Right ventricle myocardium superior (tissue), 1 donor: ENCODE measurements around the gene SLC7A8. TPM values are rescaled to one million over a fixed set of nuclear protein-coding genes. Genes with fewer than 3 reads are reported as not detected.

Experiments
- ATAC-seq: fragments of 200-7000 bp; cut with Tn5 transposase; one replicate; pipeline ENCODE4 v1.9.1; 2020; ENCODE audit warnings: mild to moderate bottlenecking; ENCODE audit not compliant: poor library complexity
- DNase-seq: peaks from one replicate; pipeline ENCODE4 v3.0.0-alpha.2; 2020
- intact Hi-C: fragments of 100-400 bp; cut with DNase I; formaldehyde crosslinking; loops from one replicate; pipeline ENCODE4 v1.11.2; 2022
- total RNA-seq: library from RNA; stranded (reverse); fragmentation: NEBNext Ultra II Directional; extraction: Animal tissue kit (Norgen Biotek cat#: 25700); gene quantifications from one replicate; pipeline ENCODE4 v1.2.1, GENCODE V29; 2021
- donor health status: DM: no; HTN: yes; CAD: no; lungs with severe emphysema.

The SLC7A8 gene
- total RNA-seq, 1 donor from 2014 or later, result 11.6 TPM

- intact Hi-C loops, result no loop called here
- DNase-seq, result no peak
- ATAC-seq, result no peak
Observed at GRCh38 chr14:23091294-23092225, 91.9 kb downstream of the SLC7A8 start.

- intact Hi-C loops, result no loop called here
- ATAC-seq (no peak), DNase-seq (no peak)
Observed at GRCh38 chr14:23090254-23090636, 93.2 kb downstream of the SLC7A8 start.

GRCh38 chr14:23089498-23090253 lies 93.8 kb downstream of the SLC7A8 start:
- intact Hi-C loops, result no loop called here
- DNase-seq (no peak), ATAC-seq (no peak)

- no peak for ATAC-seq
- intact Hi-C loops, result no loop called here
- DNase-seq, result no peak
Observed at GRCh38 chr14:23086565-23086964, 96.9 kb downstream of the SLC7A8 start.

- intact Hi-C loops, result no loop called here
- DNase-seq (no peak), ATAC-seq (no peak)
Observed at GRCh38 chr14:23085458-23085857, 98.0 kb downstream of the SLC7A8 start.

- ATAC-seq (no peak), DNase-seq (no peak)
- intact Hi-C loops, result no loop called here
Observed at GRCh38 chr14:23080474-23080873, 103.0 kb downstream of the SLC7A8 start.

GRCh38 chr14:23079716-23080115 lies 103.7 kb downstream of the SLC7A8 start:
- no peak for ATAC-seq
- intact Hi-C loops, result no loop called here

GRCh38 chr14:23078692-23079116 lies 104.8 kb downstream of the SLC7A8 start:
- intact Hi-C loops, result no loop called here
- peak; percentile 63 for DNase-seq

More at GRCh38 chr14:23079716-23080115, 103.7 kb downstream of the SLC7A8 start:
- no peak for DNase-seq

GRCh38 chr14:23077962-23078361 lies 105.5 kb downstream of the SLC7A8 start:
- DNase-seq (no peak), ATAC-seq (no peak)
- intact Hi-C loops, result no loop called here

More at GRCh38 chr14:23078692-23079116, 104.8 kb downstream of the SLC7A8 start:
- ATAC-seq, result peak; percentile 82

- no peak for DNase-seq
- ATAC-seq, result no peak
- intact Hi-C loops, result no loop called here
Observed at GRCh38 chr14:23076785-23077408, 106.6 kb downstream of the SLC7A8 start.

Other genes with a start within 250 kb of the SLC7A8 start
- gene HAUS4, start 226.6 kb downstream of the SLC7A8 start, total RNA-seq, result 16.4 TPM
- gene AJUBA, start 201.1 kb downstream of the SLC7A8 start, total RNA-seq, result 10.9 TPM
- 5.5 TPM for gene C14orf93, start 173.5 kb downstream of the SLC7A8 start, total RNA-seq
- 129 TPM for gene PSMB5, start 148.8 kb downstream of the SLC7A8 start, total RNA-seq
- not detected for gene PSMB11, start 141.4 kb downstream of the SLC7A8 start, total RNA-seq
- 1.6 TPM for gene CDH24, start 126.1 kb downstream of the SLC7A8 start, total RNA-seq
- gene ACIN1, start 88.5 kb downstream of the SLC7A8 start, total RNA-seq, result 65.8 TPM
- 20.6 TPM for gene C14orf119, start 88.2 kb downstream of the SLC7A8 start, total RNA-seq
- gene CIROP, start 78.7 kb downstream of the SLC7A8 start, total RNA-seq, result not detected
- not detected for gene CEBPE, start 64.4 kb downstream of the SLC7A8 start, total RNA-seq
- gene RNF212B, start 54.3 kb upstream of the SLC7A8 start, total RNA-seq, result not detected
- gene HOMEZ, start 102.5 kb upstream of the SLC7A8 start, total RNA-seq, result 6.5 TPM
- 6.7 TPM for gene PPP1R3E, start 119.2 kb upstream of the SLC7A8 start, total RNA-seq
- 37.3 TPM for gene BCL2L2, start 123.2 kb upstream of the SLC7A8 start, total RNA-seq
- gene PABPN1, start 137.8 kb upstream of the SLC7A8 start, total RNA-seq, result 67.7 TPM
- gene SLC22A17, start 169.2 kb upstream of the SLC7A8 start, total RNA-seq, result 10.3 TPM
- gene EFS, start 181.5 kb upstream of the SLC7A8 start, total RNA-seq, result 3.2 TPM
- gene IL25, start 189.1 kb upstream of the SLC7A8 start, total RNA-seq, result not detected
- gene CMTM5, start 193.4 kb upstream of the SLC7A8 start, total RNA-seq, result 0.27 TPM
- 4,934 TPM for gene MYH6, start 224.6 kb upstream of the SLC7A8 start, total RNA-seq